NCI-H748 (cell line): ENCODE measurements around the gene TNFRSF1A.

ENCODE experiments used
- DNase-seq: peaks from one replicate; lab custom pipeline; 2025; ENCODE audit not compliant: unreplicated experiment; lab: John Stamatoyannopoulos, UW

The TNFRSF1A gene

GRCh38 chr12:6279631-6280030 is 62.2 kb downstream of the TNFRSF1A start:
- DNase-seq, result no peak

DNA sequence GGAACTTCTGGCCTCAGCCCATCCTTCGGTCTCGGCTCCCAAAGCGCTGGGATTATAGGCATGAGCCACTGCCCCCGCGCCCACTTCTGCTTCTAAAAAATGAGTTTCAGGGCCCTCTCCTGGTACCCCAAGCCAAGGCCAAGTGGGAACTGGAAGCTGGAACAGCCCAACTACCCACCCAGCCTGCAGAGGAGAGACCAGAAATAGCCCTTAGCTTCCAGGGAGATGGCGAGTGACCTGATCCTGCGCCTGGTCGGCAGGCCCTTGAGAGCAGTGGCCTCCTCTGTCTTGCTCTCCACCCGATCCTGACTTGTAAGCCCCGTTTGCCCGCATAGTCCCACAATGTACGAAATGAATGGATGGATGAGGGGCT is 62.6 kb downstream of the TNFRSF1A start:
- no peak for DNase-seq
